HG03045 (cell line): Measurements from ENCODE around the gene USP43.
"Not testable (repeated sequence)": the region's sequence is repeated elsewhere in the genome, so short reads cannot be mapped to it uniquely, and the experiment has no call there.

ENCODE experiments used
- ATAC-seq: cut with Tn5 transposase; IDR thresholded peaks from one replicate; pipeline ENCODE4 v1.9.1; 2021; ENCODE audit warnings: mild to moderate bottlenecking, moderate library complexity; ENCODE audit not compliant: unreplicated experiment

USP43 gene

GRCh38 chr17:9658593-9659211 lies 13.4 kb downstream of the USP43 start:
- no peak for ATAC-seq

- ATAC-seq: no peak
Observed at GRCh38 chr17:9661027-9661426, 15.7 kb downstream of the USP43 start.

- ATAC-seq: not testable (repeated sequence)
Observed at GRCh38 chr17:9663511-9663910, 18.2 kb downstream of the USP43 start.

DNA sequence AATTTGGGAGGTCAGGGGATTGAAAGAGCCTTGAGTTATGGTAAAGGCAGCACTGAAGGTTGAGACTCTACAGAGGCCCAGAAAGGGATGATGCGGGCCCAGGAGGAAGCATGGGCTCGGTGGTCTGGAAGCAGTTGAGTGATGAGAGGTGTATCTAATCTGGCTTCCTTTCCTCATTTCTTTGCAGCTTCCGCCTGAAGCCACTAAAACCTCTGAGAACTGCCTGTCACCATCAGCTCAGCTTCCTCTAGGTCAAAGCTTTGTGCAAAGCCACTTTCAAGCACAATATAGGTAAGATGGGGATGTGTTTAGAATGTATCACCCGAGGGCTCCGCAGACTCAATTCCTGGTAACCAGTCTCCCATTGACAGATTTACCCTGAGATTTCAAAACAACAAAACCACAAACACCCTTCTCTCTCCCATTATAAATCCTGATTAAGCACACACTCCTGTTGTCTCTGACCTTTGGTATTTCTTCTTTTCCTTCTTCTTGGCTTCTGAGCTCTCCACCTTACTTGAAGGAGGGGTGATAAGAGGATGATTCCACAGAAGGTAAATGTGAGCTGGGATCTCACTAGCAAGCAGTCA lies 21.2 kb downstream of the USP43 start:
- ATAC-seq: no peak

DNA sequence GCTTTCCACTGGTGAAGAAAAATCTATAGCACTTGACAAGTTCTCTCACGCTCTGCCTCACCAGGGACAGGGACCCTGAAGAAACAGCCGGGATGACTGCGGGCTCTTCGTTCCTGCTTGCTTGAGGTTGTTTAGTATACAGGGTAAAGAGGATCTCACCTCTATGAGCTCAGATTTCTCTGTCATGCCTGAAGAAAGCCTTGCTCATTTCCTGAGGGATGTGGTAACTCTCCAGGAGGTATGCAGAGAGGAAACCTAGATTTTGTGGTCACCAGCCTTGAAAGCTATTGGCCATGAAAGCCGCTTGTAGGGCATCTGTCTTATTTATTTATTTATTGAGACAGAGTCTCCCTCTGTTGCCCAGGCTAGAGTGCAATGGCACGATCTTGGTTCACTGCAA lies 23.2 kb downstream of the USP43 start:
- ATAC-seq: no peak

GRCh38 chr17:9669551-9670008 lies 24.3 kb downstream of the USP43 start:
- ATAC-seq: no peak

DNA sequence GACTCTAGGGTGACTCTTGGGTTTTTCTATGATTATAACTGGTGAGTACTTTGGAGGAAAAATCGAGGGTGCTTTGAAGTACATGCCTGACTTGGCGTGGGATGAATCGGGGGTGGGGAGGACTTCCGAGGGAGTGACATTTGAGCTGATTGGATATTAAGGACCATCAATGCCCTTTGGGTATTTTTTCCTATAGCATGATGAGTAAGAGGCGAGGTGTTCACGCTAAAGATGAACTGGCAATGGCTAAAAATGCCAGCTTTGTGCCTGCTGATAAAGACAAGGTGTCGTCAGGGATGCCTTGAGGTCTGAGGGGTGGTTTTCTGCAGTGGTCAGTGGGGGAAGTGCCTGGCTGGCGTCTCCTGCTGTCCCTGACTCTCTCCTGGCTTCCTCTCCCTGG lies 25.3 kb downstream of the USP43 start:
- ATAC-seq: no peak

DNA sequence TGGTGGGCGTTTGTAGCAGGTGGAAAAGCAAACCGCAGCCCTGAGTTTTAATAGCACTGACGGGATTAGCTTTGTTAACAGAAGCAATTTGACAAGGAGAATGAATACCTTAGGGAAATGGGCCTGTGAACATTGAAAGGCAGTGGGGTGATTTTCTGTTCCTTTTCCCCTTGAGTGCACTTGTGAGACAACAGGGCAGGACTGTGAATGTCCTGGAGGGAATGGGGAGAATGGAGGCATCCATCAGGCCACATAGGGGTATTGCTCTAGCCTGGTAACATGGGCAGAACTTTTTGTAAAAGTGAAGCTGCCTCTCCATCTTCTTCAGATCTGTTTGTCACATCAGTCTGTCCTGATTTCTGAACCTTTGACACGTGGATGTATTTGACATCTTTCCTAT lies 26.2 kb downstream of the USP43 start:
- no peak for ATAC-seq

DNA sequence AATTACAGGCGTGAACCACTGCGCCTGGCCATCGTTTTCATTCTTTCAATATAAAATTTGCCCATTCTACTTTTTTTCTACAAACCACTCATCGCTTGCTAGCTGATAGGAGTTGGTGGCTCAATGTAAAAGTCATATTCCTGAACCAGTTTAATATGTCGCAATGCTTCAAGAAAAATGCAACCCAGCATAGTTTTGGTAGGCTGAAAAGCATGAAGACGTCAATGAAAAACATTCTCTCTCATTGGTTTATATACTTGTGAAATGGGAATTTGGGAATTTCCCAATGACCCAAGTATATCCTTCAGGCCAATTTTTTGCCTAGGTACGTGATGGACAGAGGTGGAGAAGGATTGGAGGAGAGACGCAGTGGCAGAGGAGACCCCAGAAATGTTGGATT lies 26.9 kb downstream of the USP43 start:
- ATAC-seq: no peak

GRCh38 chr17:9672691-9673090 lies 27.4 kb downstream of the USP43 start:
- ATAC-seq: no peak

DNA sequence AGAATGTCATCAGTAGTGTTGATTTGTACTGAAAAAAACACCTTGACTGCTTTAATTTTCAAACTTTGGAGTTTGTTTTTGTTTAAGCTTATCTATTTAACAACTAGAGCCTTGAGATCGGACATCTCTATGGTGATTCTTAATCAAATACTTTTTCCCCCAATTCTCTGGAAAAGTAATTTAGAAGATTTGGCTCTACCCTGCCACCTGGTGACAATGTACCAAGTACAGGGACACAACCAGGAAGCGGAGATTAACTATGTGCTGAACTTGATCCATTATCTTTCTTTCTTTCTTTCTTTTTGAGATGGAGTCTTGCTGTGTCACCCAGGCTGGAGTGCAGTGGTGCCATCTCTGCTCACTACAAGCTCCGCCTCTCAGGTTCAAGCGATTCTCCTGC lies 30.8 kb downstream of the USP43 start:
- ATAC-seq: no peak

DNA sequence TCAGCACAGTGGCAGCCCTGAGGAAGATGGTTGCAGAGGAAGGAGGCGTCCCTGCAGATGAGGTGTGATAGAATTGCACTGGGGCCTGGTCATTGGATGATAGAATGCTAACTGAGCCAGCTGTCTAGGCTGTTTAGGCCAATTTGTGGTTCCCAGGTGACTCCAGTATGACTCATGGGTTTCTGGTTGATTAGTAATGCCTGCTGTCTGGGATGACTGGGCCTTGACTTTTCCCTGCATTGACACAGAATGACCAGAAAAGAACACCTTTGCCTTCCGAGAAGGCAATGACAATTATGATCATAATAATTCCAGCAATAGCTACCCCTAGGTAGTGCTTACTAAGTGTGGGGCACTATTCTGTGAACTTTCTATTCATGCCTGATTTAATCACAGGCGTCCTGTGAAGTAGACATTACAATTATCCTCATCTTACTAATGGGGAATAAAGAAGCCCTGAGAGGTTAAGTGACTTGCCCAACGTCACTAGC lies 31.5 kb downstream of the USP43 start:
- no peak for ATAC-seq

- no peak for ATAC-seq
Observed at GRCh38 chr17:9677411-9677810, 32.1 kb downstream of the USP43 start.

- ATAC-seq: no peak
Observed at GRCh38 chr17:9677896-9678295, 32.6 kb downstream of the USP43 start.

- no peak for ATAC-seq
Observed at GRCh38 chr17:9684955-9685621, 39.8 kb downstream of the USP43 start.

- ATAC-seq: no peak
Observed at GRCh38 chr17:9693755-9694154, 48.4 kb downstream of the USP43 start.

DNA sequence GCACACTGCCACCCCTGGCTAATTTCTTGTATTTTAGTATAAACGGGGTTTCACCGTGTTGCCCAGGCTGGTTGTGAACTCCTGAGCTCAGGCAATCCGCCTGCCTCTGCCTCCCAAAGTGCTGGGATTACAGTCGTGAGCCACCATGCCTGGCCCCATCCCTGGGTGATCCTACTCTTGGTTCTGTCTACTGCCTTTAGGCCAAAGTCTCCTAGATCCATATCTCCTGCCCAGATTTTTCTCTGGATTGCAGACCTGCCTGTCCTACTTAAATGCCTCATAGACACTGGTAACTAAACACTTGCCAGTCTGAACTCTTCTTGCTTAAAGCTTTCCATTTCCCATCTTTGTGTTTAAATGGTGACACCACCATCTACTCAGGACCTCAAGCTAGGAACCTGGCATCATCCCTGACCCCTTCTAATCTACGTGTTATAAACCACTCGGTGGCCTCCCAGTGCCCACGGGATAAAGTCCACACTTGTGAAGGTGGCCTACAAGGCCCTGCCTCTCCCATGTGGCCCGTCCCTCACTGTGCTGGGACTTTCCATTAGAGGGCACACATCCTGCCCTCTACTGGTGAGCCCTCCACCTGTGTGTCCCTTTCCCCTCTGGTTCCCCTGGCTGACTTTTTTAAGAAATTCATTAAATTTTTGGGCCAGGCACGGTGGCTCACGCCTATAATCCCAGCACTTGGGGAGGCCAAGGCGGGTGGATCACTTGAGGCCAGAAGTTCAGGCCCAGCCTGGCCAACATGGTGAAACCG lies 51.1 kb downstream of the USP43 start:
- no peak for ATAC-seq

- ATAC-seq: no peak
Observed at GRCh38 chr17:9700136-9700535, 54.8 kb downstream of the USP43 start.

DNA sequence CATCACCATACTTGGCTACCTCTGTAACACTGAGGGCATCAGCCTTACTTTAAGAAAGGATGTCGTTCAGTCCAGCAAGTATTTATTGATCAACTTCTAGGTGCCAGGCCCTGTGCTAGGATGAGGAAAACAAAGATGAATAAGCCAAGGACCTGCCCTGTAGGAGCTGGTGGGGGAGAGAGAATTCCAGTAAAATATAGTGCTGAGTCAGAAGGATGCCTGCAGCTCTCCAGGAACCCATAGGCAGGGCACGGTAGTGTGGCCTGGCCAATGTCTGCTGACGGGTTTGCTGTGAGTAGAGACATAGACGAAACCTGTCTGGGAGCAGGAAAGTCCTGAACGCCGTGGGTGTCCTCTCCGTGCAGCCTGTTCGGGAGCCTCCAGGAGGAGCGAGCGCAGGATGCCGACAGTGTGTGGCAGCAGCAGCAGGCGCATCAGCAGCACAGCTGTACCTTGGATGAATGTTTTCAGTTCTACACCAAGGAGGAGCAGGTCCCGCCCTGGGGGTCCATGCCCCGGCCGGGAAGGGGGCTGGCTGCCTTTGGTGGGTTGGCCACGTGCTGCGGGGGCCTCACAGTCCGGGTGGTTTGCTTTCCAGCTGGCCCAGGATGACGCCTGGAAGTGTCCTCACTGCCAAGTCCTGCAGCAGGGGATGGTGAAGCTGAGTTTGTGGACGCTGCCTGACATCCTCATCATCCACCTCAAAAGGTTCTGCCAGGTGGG lies 55.6 kb downstream of the USP43 start:
- no peak for ATAC-seq

DNA sequence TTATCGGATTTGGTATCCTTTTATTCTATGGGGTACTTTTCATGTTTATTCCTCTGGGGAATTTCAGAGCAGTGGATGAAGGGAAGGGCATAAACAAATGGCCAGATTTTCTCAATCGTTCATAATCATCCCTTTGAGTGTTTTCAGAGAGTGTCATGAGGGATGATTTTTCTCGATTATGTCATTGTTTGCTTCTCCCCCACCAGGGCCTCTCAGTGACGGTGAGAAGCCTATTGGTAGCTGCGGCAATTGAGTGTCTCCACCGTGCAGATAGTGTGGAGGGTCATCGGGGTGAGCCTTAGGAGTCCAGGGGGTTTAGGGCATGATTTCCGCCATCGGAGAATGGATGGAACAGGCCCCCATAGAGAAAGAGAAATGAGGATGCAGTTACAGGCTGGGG lies 57.2 kb downstream of the USP43 start:
- no peak for ATAC-seq
